Measurements from ENCODE around the gene RAI14.

RAI14 gene

GRCh38 chr5:34790069-34790468 is 133.9 kb downstream of the RAI14 start:
- TF ChIP-seq TAF1 (IDR thresholded peaks at IDR 0.05; ENCODE audit: borderline replicate concordance, insufficient read depth, low read length) (no peak), SIN3A (IDR thresholded peaks at IDR 0.05; ENCODE audit: borderline replicate concordance, insufficient read depth, low read length) (no peak), REST (IDR thresholded peaks at IDR 0.05; ENCODE audit: insufficient read depth in 1 of 2, low read depth in 2 of 2, low read length in 2 of 2) (no peak), FOXP2 (optimal IDR thresholded peaks at IDR 0.05; ENCODE audit: borderline replicate concordance, extremely low read depth, extremely low read length, insufficient read depth) (no peak), POLR2AphosphoS5 (IDR thresholded peaks at IDR 0.05; ENCODE audit: low read depth, low read length) (no peak)

GRCh38 chr5:34791761-34792244 is 135.7 kb downstream of the RAI14 start:
- TF ChIP-seq FOXP2 (optimal IDR thresholded peaks at IDR 0.05; ENCODE audit: borderline replicate concordance, extremely low read depth, extremely low read length, insufficient read depth), result no peak
- TF ChIP-seq REST (IDR thresholded peaks at IDR 0.05; ENCODE audit: insufficient read depth in 1 of 2, low read depth in 2 of 2, low read length in 2 of 2), result no peak
- no peak for TF ChIP-seq TAF1 (IDR thresholded peaks at IDR 0.05; ENCODE audit: borderline replicate concordance, insufficient read depth, low read length)
- no peak for TF ChIP-seq SIN3A (IDR thresholded peaks at IDR 0.05; ENCODE audit: borderline replicate concordance, insufficient read depth, low read length)

GRCh38 chr5:34802834-34803563 is 146.9 kb downstream of the RAI14 start:
- no peak for TF ChIP-seq POLR2AphosphoS5 (IDR thresholded peaks at IDR 0.05; ENCODE audit: low read depth, low read length)

GRCh38 chr5:34803974-34804732 is 148.0 kb downstream of the RAI14 start:
- TF ChIP-seq TAF1 (IDR thresholded peaks at IDR 0.05; ENCODE audit: borderline replicate concordance, insufficient read depth, low read length) (no peak), SIN3A (IDR thresholded peaks at IDR 0.05; ENCODE audit: borderline replicate concordance, insufficient read depth, low read length) (no peak), REST (IDR thresholded peaks at IDR 0.05; ENCODE audit: insufficient read depth in 1 of 2, low read depth in 2 of 2, low read length in 2 of 2) (no peak), FOXP2 (optimal IDR thresholded peaks at IDR 0.05; ENCODE audit: borderline replicate concordance, extremely low read depth, extremely low read length, insufficient read depth) (no peak), POLR2AphosphoS5 (IDR thresholded peaks at IDR 0.05; ENCODE audit: low read depth, low read length) (no peak)

- TF ChIP-seq TAF1 (IDR thresholded peaks at IDR 0.05; ENCODE audit: borderline replicate concordance, insufficient read depth, low read length) (no peak), SIN3A (IDR thresholded peaks at IDR 0.05; ENCODE audit: borderline replicate concordance, insufficient read depth, low read length) (no peak), FOXP2 (optimal IDR thresholded peaks at IDR 0.05; ENCODE audit: borderline replicate concordance, extremely low read depth, extremely low read length, insufficient read depth) (no peak), REST (IDR thresholded peaks at IDR 0.05; ENCODE audit: insufficient read depth in 1 of 2, low read depth in 2 of 2, low read length in 2 of 2) (no peak), POLR2AphosphoS5 (IDR thresholded peaks at IDR 0.05; ENCODE audit: low read depth, low read length) (no peak)
Measured at GRCh38 chr5:34804913-34805312, 148.8 kb downstream of the RAI14 start.

Measured in PFSK-1 (cell line).